H1 (cell line): ENCODE data around the gene RAB25. TPM values are rescaled to one million over a fixed set of nuclear protein-coding genes. Genes with fewer than 3 reads are reported as not detected.
"Not testable (repeated sequence)": the region's sequence is repeated elsewhere in the genome, so short reads cannot be mapped to it uniquely, and the experiment has no call there.

Experiments
- CTCF ChIA-PET: fragments of 300-600 bp; sonication (Branson Sonifier 250); formaldehyde crosslinking; loops from one replicate; lab custom pipeline; 2021; ENCODE audit not compliant: partially characterized antibody; lab: Charles Lee
- POLR2A ChIA-PET: fragments of 300-600 bp; sonication (Branson Sonifier 250); formaldehyde crosslinking; loops from one replicate; lab custom pipeline; 2021; ENCODE audit warnings: inconsistent platforms; ENCODE audit not compliant: partially characterized antibody; lab: Charles Lee
- DNase-seq, 2 experiments: peaks; one replicate each; pipeline versions ENCODE4 v3.0.0 to v3.0.0-alpha.2; 2010 to 2022; ENCODE audit warnings: low spot score in 2 of 2, low read depth in 1 of 2, mixed read lengths in 1 of 2
- FAIRE-seq: peaks from 2 replicates; lab custom pipeline; 2011; peaks lifted over from hg19 to GRCh38; lab: Jason Lieb, UNC
- H2AFZ ChIP-seq: 2 replicates; pipeline ENCODE4 v1.8.1; 2012; ENCODE audit warnings: low read length, inconsistent platforms
- H2AK5ac ChIP-seq: 2 replicates; pipeline ENCODE4 v1.6.1; 2013; ENCODE audit warnings: low read depth, low read length
- H2BK120ac ChIP-seq: replicated peaks from 2 replicates; pipeline ENCODE3; 2013; ENCODE audit warnings: low read depth, low read length, inconsistent platforms
- H2BK12ac ChIP-seq: 2 replicates; pipeline ENCODE4 v1.6.1; 2013; ENCODE audit warnings: low read depth, low read length
- H2BK15ac ChIP-seq: 2 replicates; pipeline ENCODE4 v1.6.1; 2013; ENCODE audit warnings: low read length
- H2BK20ac ChIP-seq: 2 replicates; pipeline ENCODE4 v1.6.1; 2013; ENCODE audit warnings: low read length
- H2BK5ac ChIP-seq: 2 replicates; pipeline ENCODE4 v1.6.1; 2013; ENCODE audit warnings: low read depth, low read length
- H3K14ac ChIP-seq: 2 replicates; pipeline ENCODE4 v1.6.1; 2013; ENCODE audit warnings: inconsistent platforms; ENCODE audit not compliant: insufficient read length
- H3K18ac ChIP-seq: 2 replicates; pipeline ENCODE4 v1.6.1; 2013; ENCODE audit warnings: low read length; ENCODE audit errors: extremely low read depth
- H3K23ac ChIP-seq: 2 replicates; pipeline ENCODE4 v1.6.1; 2013; ENCODE audit warnings: inconsistent platforms; ENCODE audit not compliant: insufficient read length
- H3K23me2 ChIP-seq: 2 replicates; pipeline ENCODE4 v1.6.1; 2013; ENCODE audit warnings: low read depth, low read length
- H3K27ac ChIP-seq: 2 replicates; pipeline ENCODE4 v1.6.1; 2011; ENCODE audit warnings: low read depth, low read length, inconsistent platforms
- H3K27me3 ChIP-seq, 4 experiments: replicated peaks in 1 of 4; 1 replicate in 1 of 4; 2 replicates in 3 of 4; pipeline versions ENCODE4 v1.6.1 to v1.8.1; 2011 to 2013; ENCODE audit warnings: low read length in 3 of 4, mild to moderate bottlenecking in 3 of 4, inconsistent platforms in 2 of 4, mixed read lengths in 2 of 4, moderate library complexity in 1 of 4; ENCODE audit not compliant: control insufficient read depth in 3 of 4, insufficient read depth in 3 of 4; ENCODE audit errors: extremely low read depth in 1 of 4
- H3K36me3 ChIP-seq, 4 experiments: 2 replicates each; pipeline versions ENCODE4 v1.6.1 to v1.8.1; 2011 to 2013; ENCODE audit warnings: mild to moderate bottlenecking in 4 of 4, low read length in 3 of 4, moderate library complexity in 2 of 4, control low read depth in 1 of 4, inconsistent platforms in 1 of 4; ENCODE audit not compliant: insufficient read depth in 4 of 4, control insufficient read depth in 2 of 4
- H3K4ac ChIP-seq: replicated peaks from 2 replicates; pipeline ENCODE3; 2013; ENCODE audit warnings: low read length, low read depth, mixed read lengths, inconsistent platforms; ENCODE audit not compliant: insufficient read length
- H3K4me1 ChIP-seq, 4 experiments: replicated peaks in 1 of 4; 1 replicate in 1 of 4; 2 replicates in 3 of 4; pipeline versions ENCODE4 v1.6.1 to v1.8.1; 2011 to 2013; ENCODE audit warnings: low read length in 3 of 4, inconsistent platforms in 2 of 4, mixed read lengths in 1 of 4; ENCODE audit not compliant: insufficient read depth in 4 of 4, control insufficient read depth in 3 of 4
- H3K4me2 ChIP-seq, 2 experiments: 2 replicates each; pipeline versions ENCODE4 v1.6.1 to v1.8.1; 2011 to 2013; ENCODE audit warnings: low read depth in 2 of 2, low read length in 2 of 2, control low read depth in 1 of 2, inconsistent platforms in 1 of 2, mild to moderate bottlenecking in 1 of 2; ENCODE audit not compliant: insufficient read depth in 1 of 2
- H3K4me3 ChIP-seq, 4 experiments: fragments of 200-600, 300-600 bp in 1 of 4; sonication (generic), shearing (Covaris generic), sonication (Bioruptor Twin) in 1 of 4; 2 replicates each; pipeline versions ENCODE4 v1.5.1 to v1.8.1; 2011 to 2016; ENCODE audit warnings: low read length in 4 of 4, low read depth in 3 of 4, control low read depth in 2 of 4, inconsistent platforms in 2 of 4, mild to moderate bottlenecking in 2 of 4, mixed read lengths in 1 of 4, moderate library complexity in 1 of 4; ENCODE audit not compliant: insufficient read depth in 2 of 4; ENCODE audit errors: extremely low read depth in 1 of 4
- H3K56ac ChIP-seq: replicated peaks from 2 replicates; pipeline ENCODE3; 2013; ENCODE audit warnings: low read depth, mild to moderate bottlenecking, mixed read lengths, low read length, inconsistent platforms; ENCODE audit not compliant: insufficient read length
- H3K79me1 ChIP-seq: 2 replicates; pipeline ENCODE4 v1.6.1; 2013; ENCODE audit warnings: low read depth, low read length, control low read depth
- H3K79me2 ChIP-seq, 2 experiments: 2 replicates each; pipeline versions ENCODE4 v1.6.1 to v1.8.1; 2012 to 2013; ENCODE audit warnings: low read length in 2 of 2, mild to moderate bottlenecking in 2 of 2, inconsistent platforms in 1 of 2; ENCODE audit not compliant: insufficient read depth in 2 of 2, control insufficient read depth in 1 of 2
- H3K9ac ChIP-seq, 4 experiments: replicated peaks in 1 of 4; 1 replicate in 1 of 4; 2 replicates in 3 of 4; pipeline versions ENCODE4 v1.6.1 to v1.8.1; 2011 to 2013; ENCODE audit warnings: low read depth in 3 of 4, low read length in 3 of 4, control low read depth in 2 of 4, mild to moderate bottlenecking in 2 of 4, moderate library complexity in 2 of 4, inconsistent platforms in 1 of 4; ENCODE audit errors: extremely low read depth in 1 of 4
- H3K9me3 ChIP-seq, 2 experiments: 2 replicates each; pipeline versions ENCODE4 v1.6.1 to v1.8.1; 2012 to 2013; ENCODE audit warnings: mild to moderate bottlenecking in 2 of 2, moderate library complexity in 2 of 2, control low read depth in 1 of 2, inconsistent platforms in 1 of 2, low read depth in 1 of 2, low read length in 1 of 2, mixed read lengths in 1 of 2; ENCODE audit not compliant: insufficient read depth in 2 of 2
- H4K20me1 ChIP-seq, 2 experiments: replicated peaks in 1 of 2; 2 replicates each; pipeline versions ENCODE3 to v1.8.1; 2011 to 2013; ENCODE audit warnings: inconsistent platforms in 2 of 2, low read length in 2 of 2, mild to moderate bottlenecking in 1 of 2; ENCODE audit not compliant: insufficient read depth in 2 of 2, control insufficient read depth in 1 of 2
- H4K5ac ChIP-seq: 2 replicates; pipeline ENCODE4 v1.6.1; 2013; ENCODE audit warnings: low read length, low read depth, mixed read lengths, inconsistent platforms; ENCODE audit not compliant: insufficient read length
- H4K8ac ChIP-seq: 2 replicates; pipeline ENCODE4 v1.8.0; 2013; ENCODE audit warnings: mild to moderate bottlenecking, moderate library complexity, low read length, inconsistent platforms; ENCODE audit not compliant: insufficient read depth; ENCODE audit errors: extremely low read depth
- H4K91ac ChIP-seq: replicated peaks from 2 replicates; pipeline ENCODE3; 2013; ENCODE audit warnings: low read length, mixed read lengths, inconsistent platforms; ENCODE audit not compliant: insufficient read length
- WGBS, 2 experiments: shearing (Covaris generic) in 1 of 2; methylation state at CpG; one replicate each; pipeline versions ENCODE4 v1.1.6 to v1.1.7; 2013 to 2015; ENCODE audit warnings: low lambda C conversion rate in 2 of 2, mixed read lengths in 2 of 2, inconsistent platforms in 1 of 2, low coverage in 1 of 2, missing lambda C conversion rate in 1 of 2; ENCODE audit not compliant: insufficient replicate concordance in 2 of 2, insufficient coverage in 1 of 2, insufficient read length in 1 of 2; ENCODE audit errors: extremely low coverage in 1 of 2, missing lambda C conversion rate in 1 of 2; 5-methylcytosine and 5-hydroxymethylcytosine counted together
- polyA plus RNA-seq, 7 experiments: library from polyadenylated mRNA; depleted of rRNA in 3 of 7; stranded (reverse) in 5 of 7; unstranded in 2 of 7; fragments of >200 nt in 5 of 7; fragments of 200-250 nt in 2 of 7; gene quantifications; 1 replicate in 5 of 7; 2 replicates in 1 of 7; 4 replicates in 1 of 7; pipeline versions ENCODE4 v1.2.1 to v1.2.3, GENCODE V29; 2011 to 2013; ENCODE audit warnings: missing spikeins in 2 of 7, mixed read lengths in 2 of 7
- total RNA-seq: library from RNA; stranded (reverse); fragmentation: NEBNext Ultra II Directional; extraction: Animal tissue kit (Norgen Biotek cat#: 25700); gene quantifications from 2 replicates; pipeline ENCODE4 v1.2.1, GENCODE V29; 2021

RAB25 gene
- total and polyA plus RNA-seq, 2 of the 8 experiments (the other 6 are each of a cell fraction or from before 2014, with no cell fraction given): 34.8 to 98.2 TPM

DNA sequence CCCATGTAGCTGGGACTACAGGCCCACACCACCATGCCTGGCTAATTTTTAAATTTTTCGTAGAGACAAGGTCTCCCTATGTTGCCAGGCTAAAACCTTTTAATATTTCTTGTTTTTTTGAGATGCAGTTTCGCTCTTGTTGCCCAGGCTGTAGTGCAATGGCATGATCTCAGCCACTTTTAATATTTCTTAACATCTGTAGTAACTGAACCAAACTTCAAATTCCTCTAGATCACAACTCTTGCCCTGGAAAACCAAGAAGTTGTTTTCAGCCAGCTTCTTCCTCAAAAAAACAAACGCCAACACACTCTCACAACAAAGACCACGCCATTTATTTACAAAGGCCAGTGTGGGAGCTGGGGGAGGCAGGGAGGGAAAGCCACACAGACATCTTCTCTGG is 26.0 kb upstream of the RAB25 start:
- not testable (repeated sequence) for H3K79me2 ChIP-seq, FAIRE-seq, H3K27ac ChIP-seq, H4K5ac ChIP-seq, H2BK5ac ChIP-seq, H2BK12ac ChIP-seq, H3K4me1 ChIP-seq, H4K20me1 ChIP-seq, H2BK15ac ChIP-seq, H3K4ac ChIP-seq, H3K56ac ChIP-seq, H4K91ac ChIP-seq, H2BK20ac ChIP-seq, H4K8ac ChIP-seq, DNase-seq, H2AK5ac ChIP-seq, H2BK120ac ChIP-seq, H3K18ac ChIP-seq, H3K23ac ChIP-seq, H3K9me3 ChIP-seq, H3K4me2 ChIP-seq, H3K79me1 ChIP-seq, H3K23me2 ChIP-seq, H2AFZ ChIP-seq, H3K27me3 ChIP-seq, H3K4me3 ChIP-seq, H3K9ac ChIP-seq, H3K14ac ChIP-seq
- H3K36me3 ChIP-seq: peaks cover 0 to 11% (median 0%) of the 10 kb centered on the region in 4 experiments; a peak in 5 of 8 replicates
- ChIA-PET CTCF (interaction anchor here (3.6 to 6.2 kb wide), 2 partner anchors 9 to 15 kb away, joined by 12 to 30 read pairs; no protein-coding TSS in a partner anchor), POLR2A (interaction anchor here (0.6 kb wide), 1 partner anchor 557 kb away, joined by 3 read pairs; no protein-coding TSS in a partner anchor)
- 92% methylated on average over 4 of the region's 4 CpGs; no CpG with 5 or more reads in 1 of the 2 experiments for WGBS, 2 experiments
